Nephron progenitor cell (in vitro differentiated cells): ENCODE results near the gene RPL3.
A peak's percentile ranks its signal among the peaks of the same experiment; 100 is the strongest.

Experiments
- DNase-seq: peaks from one replicate; pipeline ENCODE4 v3.0.0; 2021
- H3K27ac Mint-ChIP-seq: 2 replicates; pipeline ENCODE4 v1.8.0; 2021; ENCODE audit warnings: mild to moderate bottlenecking, moderate library complexity, mixed read lengths
- H3K27me3 Mint-ChIP-seq: 2 replicates; pipeline ENCODE4 v1.8.0; 2021; ENCODE audit warnings: mild to moderate bottlenecking, low read depth, mixed read lengths; ENCODE audit not compliant: poor library complexity
- H3K36me3 Mint-ChIP-seq: 2 replicates; pipeline ENCODE4 v1.8.0; 2021; ENCODE audit warnings: low read depth, mixed read lengths
- H3K4me1 Mint-ChIP-seq: 2 replicates; pipeline ENCODE4 v1.8.0; 2021; ENCODE audit warnings: mixed read lengths
- H3K4me3 Mint-ChIP-seq: 2 replicates; pipeline ENCODE4 v1.8.0; 2021; ENCODE audit warnings: mild to moderate bottlenecking, moderate library complexity, mixed read lengths
- H3K9me3 Mint-ChIP-seq: 2 replicates; pipeline ENCODE4 v1.8.0; 2021; ENCODE audit warnings: mild to moderate bottlenecking, moderate library complexity, mixed read lengths
- CTCF ChIP-seq: fragments of 200-600 bp; sonication (generic); IDR thresholded peaks from 2 replicates; pipeline ENCODE4 v1.5.0; 2021; ENCODE audit warnings: antibody characterized with exemption

RPL3 gene

GRCh38 chr22:39355080-39355479, 35.7 kb upstream of the RPL3 start:
- no peak for TF ChIP-seq CTCF
- peaks cover 51% of the 10 kb centered on the region for H3K4me1 Mint-ChIP-seq
- no peak overlapping the region for H3K27ac Mint-ChIP-seq
- H3K4me3 Mint-ChIP-seq, result no peak overlapping the region
- no peak for DNase-seq
- no peaks in the 10 kb centered on the region for H3K27me3 Mint-ChIP-seq
- peaks cover 13% of the 10 kb centered on the region for H3K36me3 Mint-ChIP-seq
- peaks cover 3% of the 10 kb centered on the region for H3K9me3 Mint-ChIP-seq

- Mint-ChIP-seq H3K9me3 (no peaks in the 10 kb centered on the region), H3K27ac (no peak overlapping the region), H3K27me3 (peaks cover 4% of the 10 kb centered on the region), H3K4me1 (peaks cover 48% of the 10 kb centered on the region), H3K4me3 (no peak overlapping the region), H3K36me3 (peaks cover 2% of the 10 kb centered on the region)
- no peak for TF ChIP-seq CTCF
- no peak for DNase-seq
Measured at GRCh38 chr22:39353346-39353745, 33.9 kb upstream of the RPL3 start.

GRCh38 chr22:39352306-39352891, 33.0 kb upstream of the RPL3 start:
- no peak overlapping the region for H3K27ac Mint-ChIP-seq
- H3K9me3 Mint-ChIP-seq, result no peaks in the 10 kb centered on the region
- DNase-seq, result no peak
- peaks cover 4% of the 10 kb centered on the region for H3K27me3 Mint-ChIP-seq
- no peak overlapping the region for H3K4me3 Mint-ChIP-seq
- no peak for TF ChIP-seq CTCF
- H3K36me3 Mint-ChIP-seq, result no peaks in the 10 kb centered on the region
- peaks cover 46% of the 10 kb centered on the region for H3K4me1 Mint-ChIP-seq

- no peaks in the 10 kb centered on the region for H3K9me3 Mint-ChIP-seq
- DNase-seq, result peak; percentile 46
- no peak overlapping the region for H3K27ac Mint-ChIP-seq
- TF ChIP-seq CTCF, result no peak
- H3K27me3 Mint-ChIP-seq, result peaks cover 4% of the 10 kb centered on the region
- no peaks in the 10 kb centered on the region for H3K36me3 Mint-ChIP-seq
- H3K4me1 Mint-ChIP-seq, result peaks cover 46% of the 10 kb centered on the region
- H3K4me3 Mint-ChIP-seq, result peak overlapping the region; percentile 84
Measured at GRCh38 chr22:39351689-39352214, 32.3 kb upstream of the RPL3 start.

GRCh38 chr22:39350757-39351688, 31.6 kb upstream of the RPL3 start:
- H3K27me3 Mint-ChIP-seq, result peaks cover 4% of the 10 kb centered on the region
- H3K9me3 Mint-ChIP-seq, result no peaks in the 10 kb centered on the region
- no peaks in the 10 kb centered on the region for H3K36me3 Mint-ChIP-seq
- H3K4me3 Mint-ChIP-seq, result peak overlapping the region; percentile 84
- no peak for DNase-seq
- no peak overlapping the region for H3K27ac Mint-ChIP-seq
- no peak for TF ChIP-seq CTCF
- peaks cover 42% of the 10 kb centered on the region for H3K4me1 Mint-ChIP-seq
